Duodenal mucosa (tissue), 2 donors: ENCODE data around the gene DVL1.
"Not testable (repeated sequence)": the region's sequence is repeated elsewhere in the genome, so short reads cannot be mapped to it uniquely, and the experiment has no call there.

Source experiments
- H3K27ac ChIP-seq: one replicate; pipeline ENCODE4 v1.7.0; 2013; ENCODE audit warnings: low read depth, low read length
- H3K27me3 ChIP-seq, 2 donors: one replicate each; pipeline ENCODE4 v1.7.0; 2013; ENCODE audit warnings: low read length in 2 of 2, control low read depth in 1 of 2; ENCODE audit not compliant: insufficient read depth in 2 of 2, control insufficient read depth in 1 of 2
- H3K36me3 ChIP-seq, 2 donors: one replicate each; pipeline ENCODE4 v1.7.0; 2013; ENCODE audit warnings: low read length in 2 of 2, control low read depth in 1 of 2; ENCODE audit not compliant: insufficient read depth in 2 of 2, control insufficient read depth in 1 of 2
- H3K4me1 ChIP-seq, 2 donors: one replicate each; pipeline ENCODE4 v1.7.0; 2013; ENCODE audit warnings: low read length in 2 of 2, control low read depth in 1 of 2; ENCODE audit not compliant: insufficient read depth in 2 of 2, control insufficient read depth in 1 of 2
- H3K4me3 ChIP-seq, 2 donors: one replicate each; pipeline ENCODE4 v1.7.0; 2013; ENCODE audit warnings: low read length in 2 of 2, low read depth in 1 of 2
- H3K9ac ChIP-seq, 2 donors: one replicate each; pipeline ENCODE4 v1.7.0; 2013; ENCODE audit warnings: low read length in 2 of 2, low read depth in 1 of 2
- H3K9me3 ChIP-seq, 2 donors: one replicate each; pipeline ENCODE4 v1.7.0; 2013; ENCODE audit warnings: low read length in 2 of 2, control low read depth in 1 of 2; ENCODE audit not compliant: control insufficient read depth in 1 of 2

The DVL1 gene

DNA sequence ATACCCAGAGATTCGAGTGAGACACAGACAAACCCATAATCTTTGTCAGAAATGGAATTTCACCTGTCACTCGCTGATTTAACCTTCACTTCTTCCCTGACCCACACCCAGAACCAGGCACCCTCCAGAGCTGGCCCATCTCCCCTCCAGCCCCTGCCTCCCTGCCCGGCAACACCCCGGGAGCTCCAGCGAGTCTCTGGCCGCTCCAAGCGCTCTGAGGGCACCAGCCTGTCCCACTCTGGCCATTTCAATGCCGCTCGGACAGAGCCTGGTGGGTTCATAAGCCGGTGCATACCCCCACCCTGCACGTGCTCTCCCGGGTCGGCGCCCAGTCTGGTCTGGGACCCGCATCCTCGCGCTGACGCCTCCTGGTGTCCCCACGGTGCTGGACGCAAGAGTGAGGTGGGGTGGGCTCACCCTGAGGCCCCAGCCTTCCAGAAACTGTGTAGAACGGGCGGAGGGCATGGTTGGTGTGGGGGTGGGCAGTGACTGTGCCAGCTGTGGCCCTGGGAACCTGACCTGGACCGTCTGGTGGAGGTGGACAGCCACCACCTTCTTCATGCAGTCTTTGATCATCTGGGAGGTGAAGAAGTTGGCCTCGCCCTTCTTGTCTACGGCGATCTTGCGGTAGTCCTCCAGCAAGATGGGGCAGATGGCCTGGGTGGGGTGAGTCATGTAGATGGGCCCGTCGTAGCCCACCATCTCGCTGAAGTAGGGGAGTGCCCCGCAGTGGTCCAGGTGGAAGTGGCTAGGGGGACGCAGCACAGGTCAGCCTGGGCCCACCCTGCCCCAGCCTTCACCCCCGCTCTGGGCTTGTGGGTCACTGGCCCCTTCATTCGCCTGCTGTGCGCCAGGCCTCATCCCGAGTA, 30.2 kb downstream of the DVL1 start:
- peaks cover 5 to 12% of the 10 kb centered on the region in 2 donors for H3K4me1 ChIP-seq

DNA sequence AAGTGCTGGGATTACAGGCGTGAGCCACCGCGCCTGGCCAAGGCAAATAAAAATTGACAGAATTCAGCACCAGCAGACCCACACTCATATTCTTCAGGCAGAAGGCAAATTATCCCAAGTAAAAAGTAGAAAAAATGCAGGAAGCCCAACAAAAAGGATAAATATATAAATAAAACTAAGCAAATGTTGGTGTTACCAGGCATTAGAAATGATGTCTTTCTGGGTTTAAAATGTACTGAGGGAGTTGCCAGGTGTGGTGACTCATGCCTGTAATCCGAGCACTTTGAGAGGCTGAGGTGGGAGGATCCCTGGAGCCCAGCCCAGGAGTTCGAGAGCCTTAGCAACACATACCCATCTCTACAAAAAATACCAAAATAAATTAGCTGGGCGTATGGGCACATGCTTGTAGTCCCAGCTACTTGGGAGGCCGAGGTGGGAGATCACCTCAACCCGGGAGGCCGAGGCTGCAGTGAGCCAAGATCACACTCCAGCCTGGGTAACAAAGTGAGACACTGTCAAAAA, 31.0 kb downstream of the DVL1 start:
- H3K9me3 ChIP-seq = no peaks in the 10 kb centered on the region
- H3K27ac ChIP-seq = no peak overlapping the region
- H3K9ac ChIP-seq = no peak overlapping the region
- no peak overlapping the region for H3K4me3 ChIP-seq
- H3K4me1 ChIP-seq = peaks cover 4 to 7% of the 10 kb centered on the region in 2 donors
- H3K36me3 ChIP-seq = peaks cover 23 to 46% of the 10 kb centered on the region in 2 donors
- H3K27me3 ChIP-seq = no peaks in the 10 kb centered on the region

More for the DNA sequence above, 30.2 kb downstream of the DVL1 start:
- Histone ChIP-seq H3K36me3 (peaks cover 23 to 38% of the 10 kb centered on the region in 2 donors), H3K27me3 (no peaks in the 10 kb centered on the region), H3K27ac (peak overlapping the region; percentile 42), H3K4me3 (no peak overlapping the region), H3K9ac (no peak overlapping the region), H3K9me3 (no peaks in the 10 kb centered on the region)

DNA sequence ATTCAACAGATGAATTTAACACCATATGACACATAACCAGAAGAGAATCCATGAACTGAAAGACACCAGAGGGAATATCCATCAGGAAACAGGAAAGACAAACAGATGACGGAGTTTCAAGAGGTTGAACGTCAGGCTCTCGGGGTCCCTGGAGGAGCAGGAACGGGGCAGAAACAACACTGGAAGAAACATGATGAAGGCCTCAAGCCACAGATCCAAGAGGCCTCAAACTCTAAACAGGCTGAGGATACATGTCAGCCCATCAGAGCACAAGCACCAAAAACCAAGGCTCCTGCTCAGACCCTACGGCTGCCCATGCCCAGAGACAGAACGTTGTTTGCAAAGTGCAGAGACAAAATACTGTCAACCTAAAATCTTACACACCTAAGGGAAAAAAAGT, 31.8 kb downstream of the DVL1 start:
- peaks cover 23 to 54% of the 10 kb centered on the region in 2 donors for H3K36me3 ChIP-seq
- H3K27ac ChIP-seq = no peak overlapping the region
- H3K4me1 ChIP-seq = peaks cover 0 to 2% of the 10 kb centered on the region in 2 donors
- no peaks in the 10 kb centered on the region for H3K9me3 ChIP-seq
- no peak overlapping the region for H3K4me3 ChIP-seq
- no peak overlapping the region for H3K9ac ChIP-seq
- H3K27me3 ChIP-seq = no peaks in the 10 kb centered on the region

DNA sequence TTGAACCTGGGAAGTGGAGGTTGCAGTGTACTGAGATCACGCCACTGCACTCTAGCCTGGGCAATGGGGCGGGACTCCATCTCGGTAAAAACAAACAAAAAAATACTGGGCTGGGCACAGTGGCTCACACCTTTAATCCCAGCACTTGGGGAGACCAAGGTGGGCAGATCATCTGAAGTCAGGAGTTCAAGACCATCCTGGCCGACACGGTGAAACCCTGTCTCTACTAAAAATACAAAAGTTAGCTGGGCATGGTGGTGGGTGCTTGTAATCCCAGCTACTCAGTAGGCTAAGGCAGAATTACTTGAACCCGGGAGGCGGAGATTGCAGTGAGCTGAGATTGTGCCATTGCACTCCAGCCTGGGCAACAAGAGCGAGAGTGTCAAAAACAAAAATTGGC, 33.0 kb downstream of the DVL1 start:
- not testable (repeated sequence) for H3K9me3 ChIP-seq, H3K27ac ChIP-seq
- H3K36me3 ChIP-seq = peaks cover 27 to 60% of the 10 kb centered on the region in 2 donors

DNA sequence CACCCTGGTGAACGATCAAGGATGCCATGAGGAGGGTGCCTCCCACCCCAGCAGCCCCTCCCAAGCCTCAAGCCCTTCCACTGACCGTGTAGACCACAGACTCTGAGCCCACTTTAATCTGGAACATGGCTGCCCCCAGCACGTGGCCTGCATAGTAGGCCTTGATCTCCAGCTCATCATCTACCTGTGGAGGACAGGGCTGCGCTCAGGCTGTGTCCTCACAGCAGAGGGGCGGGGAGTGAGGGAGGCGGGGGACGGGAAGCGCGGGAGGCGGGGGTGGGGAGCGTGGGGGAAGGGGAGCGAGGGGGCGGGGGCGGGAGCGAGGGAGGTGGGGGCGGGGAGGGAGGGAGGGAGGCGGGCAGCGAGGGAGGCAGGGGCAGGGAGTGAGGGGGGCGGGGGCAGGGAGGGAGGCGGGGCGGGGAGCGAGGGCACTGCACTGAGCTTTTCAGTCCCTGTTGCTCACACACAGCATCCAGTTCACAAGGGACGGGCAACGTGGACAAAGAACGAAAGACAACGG, 33.7 kb downstream of the DVL1 start:
- H3K27me3 ChIP-seq = no peaks in the 10 kb centered on the region
- no peak overlapping the region for H3K9ac ChIP-seq
- no peaks in the 10 kb centered on the region for H3K9me3 ChIP-seq
- peaks cover 27 to 64% of the 10 kb centered on the region in 2 donors for H3K36me3 ChIP-seq
- H3K27ac ChIP-seq = no peak overlapping the region
- H3K4me3 ChIP-seq = no peak overlapping the region
- peaks cover 0 to 2% of the 10 kb centered on the region in 2 donors for H3K4me1 ChIP-seq

More for the DNA sequence above, 33.0 kb downstream of the DVL1 start:
- not testable (repeated sequence) for H3K9ac ChIP-seq, H3K27me3 ChIP-seq, H3K4me3 ChIP-seq, H3K4me1 ChIP-seq

DNA sequence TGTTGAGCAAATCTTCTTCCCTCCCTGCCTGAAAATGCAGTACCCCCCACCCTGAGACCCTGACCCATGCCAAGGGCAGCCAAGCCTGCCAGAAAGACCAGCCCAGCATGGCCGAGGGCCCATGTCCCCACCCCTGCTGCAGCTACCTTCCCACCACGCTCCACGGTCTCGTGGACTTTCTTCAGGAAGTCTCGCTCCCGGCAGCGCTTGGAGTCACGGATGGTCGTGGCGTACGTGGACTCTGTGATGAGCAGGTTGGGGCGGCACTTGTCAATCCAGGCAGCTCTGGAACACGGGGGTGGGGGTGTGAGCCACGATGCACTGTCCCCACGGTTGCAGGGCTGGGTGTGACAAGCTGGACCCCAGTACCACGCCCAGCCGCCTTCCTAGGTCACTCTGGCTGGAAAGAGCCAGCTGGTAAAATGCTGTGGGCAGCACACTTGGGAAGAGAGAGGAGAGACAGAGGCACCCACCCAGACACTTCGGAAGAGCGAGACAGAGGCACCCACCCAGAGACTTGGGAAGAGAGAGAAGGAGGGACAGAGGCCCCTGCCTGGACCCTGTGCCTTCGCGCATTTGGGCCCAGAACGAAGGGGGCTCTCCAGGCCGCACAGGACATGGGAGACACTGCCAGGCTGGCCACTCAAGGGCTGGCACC, 34.4 kb downstream of the DVL1 start:
- H3K27ac ChIP-seq = no peak overlapping the region
- H3K36me3 ChIP-seq = peaks cover 23 to 64% of the 10 kb centered on the region in 2 donors
- peaks cover 0 to 4% of the 10 kb centered on the region in 2 donors for H3K4me1 ChIP-seq
- no peak overlapping the region for H3K9ac ChIP-seq
- H3K4me3 ChIP-seq = no peak overlapping the region
- no peaks in the 10 kb centered on the region for H3K27me3 ChIP-seq
- no peaks in the 10 kb centered on the region for H3K9me3 ChIP-seq

DNA sequence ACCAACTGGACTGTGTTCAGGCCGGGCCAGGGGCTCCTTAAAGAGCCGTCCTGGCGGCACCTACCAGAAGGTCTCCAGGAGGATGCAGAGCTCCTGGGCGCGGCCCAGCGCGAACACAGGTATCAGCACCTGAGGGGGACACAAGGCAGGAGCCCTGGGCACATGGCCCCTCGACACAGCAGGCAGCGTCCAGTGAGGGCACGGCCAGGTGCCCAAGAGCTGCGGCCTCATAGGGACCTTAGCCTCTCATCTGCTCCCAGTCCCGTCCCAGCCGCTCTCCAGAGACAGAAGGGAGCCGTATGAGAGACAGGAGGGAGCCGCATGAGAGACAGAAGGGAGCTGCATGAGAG, 35.0 kb downstream of the DVL1 start:
- Histone ChIP-seq H3K27ac (no peak overlapping the region), H3K9ac (no peak overlapping the region), H3K9me3 (no peaks in the 10 kb centered on the region), H3K4me3 (no peak overlapping the region), H3K27me3 (no peaks in the 10 kb centered on the region), H3K36me3 (peaks cover 23 to 61% of the 10 kb centered on the region in 2 donors), H3K4me1 (peaks cover 4 to 10% of the 10 kb centered on the region in 2 donors)

DNA sequence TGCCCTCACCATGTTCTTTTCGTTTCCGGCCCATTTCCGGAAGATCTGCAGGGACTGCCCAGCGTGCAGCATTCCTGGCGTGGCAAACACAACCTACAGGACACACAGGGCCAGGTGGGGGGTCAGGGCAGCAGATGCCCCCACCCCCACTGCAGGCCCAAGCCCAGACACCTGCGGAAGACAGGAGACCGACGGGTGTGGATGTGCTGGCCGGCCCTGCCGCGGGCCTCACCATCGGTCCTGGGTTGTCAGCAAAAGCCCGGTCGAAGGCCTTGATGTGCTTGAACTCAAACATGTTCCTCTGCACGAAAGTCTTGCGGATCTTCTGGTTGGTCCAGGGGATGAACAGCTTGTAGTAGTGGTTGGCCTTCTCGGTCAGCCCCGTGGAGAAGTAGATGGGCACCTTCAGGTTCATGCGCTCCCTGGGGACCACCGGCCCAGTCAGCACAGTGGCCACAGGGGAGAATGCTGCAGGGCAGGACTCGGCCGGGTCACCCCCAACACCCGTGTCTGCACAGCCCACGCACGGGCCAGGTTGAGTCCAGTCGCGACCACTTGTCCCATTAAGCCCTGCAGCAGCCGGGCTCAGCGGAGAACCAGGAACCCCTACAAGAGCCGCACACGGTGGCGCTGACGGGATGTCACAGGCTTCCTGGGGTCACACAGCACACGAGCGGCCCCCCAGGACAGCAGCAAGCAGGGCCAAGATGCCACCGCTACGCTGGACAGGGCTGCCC, 35.5 kb downstream of the DVL1 start:
- peaks cover 4 to 12% of the 10 kb centered on the region in 2 donors for H3K4me1 ChIP-seq
- H3K36me3 ChIP-seq = peaks cover 23 to 56% of the 10 kb centered on the region in 2 donors
- H3K9ac ChIP-seq = no peak overlapping the region
- H3K27ac ChIP-seq = no peak overlapping the region
- H3K4me3 ChIP-seq = no peak overlapping the region
- no peaks in the 10 kb centered on the region for H3K27me3 ChIP-seq
- H3K9me3 ChIP-seq = no peaks in the 10 kb centered on the region

DNA sequence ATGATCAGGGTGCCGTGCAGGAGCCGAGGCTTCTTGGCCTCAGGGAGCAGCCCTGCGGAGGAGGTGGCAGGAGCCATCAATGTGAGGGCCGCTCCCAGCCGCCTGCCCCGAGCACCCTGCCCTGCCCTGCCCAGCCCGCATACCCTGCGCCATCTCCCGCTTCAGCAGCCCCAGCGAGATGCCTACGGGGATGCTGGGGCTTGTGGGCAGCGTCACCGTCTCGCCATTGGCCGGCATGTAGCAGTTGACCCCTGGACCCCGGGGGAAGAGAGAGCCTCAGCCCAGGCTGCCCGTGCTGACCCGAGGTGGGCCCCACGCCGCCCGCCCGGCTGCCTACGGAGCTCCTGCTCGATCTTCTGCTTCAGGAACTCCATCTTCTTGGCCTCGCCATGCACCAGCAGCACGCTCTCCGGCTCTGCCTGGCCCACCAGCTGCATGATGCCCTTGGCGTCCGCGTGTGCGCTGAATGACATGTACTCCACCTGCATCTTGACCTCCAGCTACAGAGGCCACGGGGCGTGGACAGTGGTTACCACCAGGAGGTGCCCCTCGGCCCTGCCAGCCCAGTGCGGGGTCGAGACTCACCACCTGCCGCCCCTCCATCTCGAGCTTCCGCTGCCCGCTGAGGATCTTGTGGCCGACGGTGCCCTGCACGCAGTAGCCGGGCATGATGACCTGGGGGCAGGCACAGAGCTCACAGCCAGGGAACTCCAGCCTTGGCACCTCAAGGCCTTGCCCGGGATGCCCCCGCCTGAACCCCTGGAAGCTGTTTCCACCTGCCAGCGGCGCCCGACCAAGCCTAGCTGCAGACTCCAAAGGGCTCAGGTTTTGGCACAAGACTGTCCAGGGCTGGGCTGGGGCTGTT, 36.5 kb downstream of the DVL1 start:
- peaks cover 4 to 10% of the 10 kb centered on the region in 2 donors for H3K4me1 ChIP-seq
- H3K9ac ChIP-seq = no peak overlapping the region
- H3K9me3 ChIP-seq = no peaks in the 10 kb centered on the region
- no peak overlapping the region for H3K27ac ChIP-seq
- no peak overlapping the region for H3K4me3 ChIP-seq
- no peaks in the 10 kb centered on the region for H3K27me3 ChIP-seq
- H3K36me3 ChIP-seq = peaks cover 22 to 56% of the 10 kb centered on the region in 2 donors
